GM19238 (cell line): ENCODE data around the gene LGSN.
"Not testable (repeated sequence)": the region's sequence is repeated elsewhere in the genome, so short reads cannot be mapped to it uniquely, and the experiment has no call there.

ENCODE experiments used
- DNase-seq: peaks from one replicate; pipeline ENCODE4 v3.0.0; 2011; ENCODE audit warnings: low spot score; ENCODE audit not compliant: insufficient read length

LGSN gene

GRCh38 chr6:63245420-63245819 lies 74.4 kb downstream of the LGSN start:
- no peak for DNase-seq

- no peak for DNase-seq
These were observed 83.4 kb downstream of the LGSN start for GRCh38 chr6:63236398-63236817.

- not testable (repeated sequence) for DNase-seq
These were observed 89.3 kb downstream of the LGSN start for GRCh38 chr6:63230511-63230910.

DNA sequence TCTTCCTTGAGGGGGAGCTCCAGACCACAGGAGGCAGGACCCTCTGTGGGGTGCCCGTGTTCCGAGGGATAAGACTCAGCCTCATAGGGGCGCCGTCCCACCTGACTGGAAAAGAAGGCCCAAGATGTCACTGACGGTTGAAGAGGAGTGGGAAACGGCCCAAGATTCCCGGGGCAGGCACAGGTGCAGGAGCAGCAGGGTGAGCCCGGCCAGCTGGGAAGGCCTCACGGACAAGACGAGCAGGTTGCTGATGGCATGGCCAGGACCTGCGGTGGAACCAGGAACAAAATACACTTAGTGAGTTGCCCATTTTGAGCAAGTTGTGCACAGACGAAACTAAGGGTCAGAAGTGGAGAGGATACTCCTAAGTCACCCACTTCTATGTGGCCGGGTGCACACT lies 89.8 kb downstream of the LGSN start:
- DNase-seq: not testable (repeated sequence)

DNA sequence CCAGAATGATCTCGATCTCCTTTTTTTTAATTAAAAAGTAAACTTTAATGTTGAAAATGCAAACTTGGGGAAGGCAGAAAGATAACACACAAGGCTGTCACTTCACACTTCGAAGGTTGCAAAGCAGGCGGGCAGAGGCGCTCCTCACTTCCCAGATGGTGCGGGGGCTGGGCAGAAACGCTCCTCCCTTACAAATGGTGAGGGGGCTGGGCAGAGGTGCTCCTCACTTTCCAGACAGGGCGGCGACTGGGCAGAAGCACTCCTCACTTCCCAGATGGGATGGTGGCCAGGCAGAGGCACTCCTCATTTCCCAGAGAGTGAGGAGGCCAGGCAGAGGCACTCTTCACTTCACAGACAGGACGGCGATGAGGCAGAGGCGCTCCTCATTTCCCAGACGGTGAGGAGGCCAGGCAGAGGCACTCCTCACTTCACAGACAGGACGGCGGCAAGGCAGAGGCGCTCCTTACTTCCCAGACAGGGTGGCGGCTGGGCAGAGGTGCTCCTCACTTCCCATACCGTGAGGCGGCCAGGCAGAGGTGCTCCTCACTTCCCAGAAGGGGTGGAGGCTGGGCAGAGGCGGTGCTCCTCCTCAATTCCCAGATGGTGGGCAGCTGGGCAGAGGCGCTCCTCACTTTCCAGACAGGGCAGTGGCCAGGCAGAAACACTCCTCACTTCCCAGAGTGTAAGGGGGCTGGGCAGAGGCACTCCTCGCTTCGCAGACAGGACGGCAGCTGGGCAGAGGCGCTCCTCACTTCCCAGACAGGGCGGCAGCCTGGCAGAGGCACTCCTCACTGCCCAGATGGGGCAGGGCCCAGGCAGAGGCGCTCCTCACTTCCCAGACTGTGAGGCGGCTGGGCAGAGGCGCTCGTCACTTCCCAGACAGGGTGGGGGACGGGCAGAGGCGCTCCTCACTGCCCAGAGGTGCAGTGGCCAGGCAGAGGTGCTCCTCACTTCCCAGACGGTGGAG lies 91.6 kb downstream of the LGSN start:
- DNase-seq: not testable (repeated sequence)

GRCh38 chr6:63225987-63226386 lies 93.8 kb downstream of the LGSN start:
- not testable (repeated sequence) for DNase-seq
